CMK (cell line): ENCODE results near the gene RNF40.

Source experiments
- DNase-seq: peaks from one replicate; pipeline ENCODE4 v3.0.0-alpha.2; 2010; ENCODE audit warnings: low read depth

The RNF40 gene

DNA sequence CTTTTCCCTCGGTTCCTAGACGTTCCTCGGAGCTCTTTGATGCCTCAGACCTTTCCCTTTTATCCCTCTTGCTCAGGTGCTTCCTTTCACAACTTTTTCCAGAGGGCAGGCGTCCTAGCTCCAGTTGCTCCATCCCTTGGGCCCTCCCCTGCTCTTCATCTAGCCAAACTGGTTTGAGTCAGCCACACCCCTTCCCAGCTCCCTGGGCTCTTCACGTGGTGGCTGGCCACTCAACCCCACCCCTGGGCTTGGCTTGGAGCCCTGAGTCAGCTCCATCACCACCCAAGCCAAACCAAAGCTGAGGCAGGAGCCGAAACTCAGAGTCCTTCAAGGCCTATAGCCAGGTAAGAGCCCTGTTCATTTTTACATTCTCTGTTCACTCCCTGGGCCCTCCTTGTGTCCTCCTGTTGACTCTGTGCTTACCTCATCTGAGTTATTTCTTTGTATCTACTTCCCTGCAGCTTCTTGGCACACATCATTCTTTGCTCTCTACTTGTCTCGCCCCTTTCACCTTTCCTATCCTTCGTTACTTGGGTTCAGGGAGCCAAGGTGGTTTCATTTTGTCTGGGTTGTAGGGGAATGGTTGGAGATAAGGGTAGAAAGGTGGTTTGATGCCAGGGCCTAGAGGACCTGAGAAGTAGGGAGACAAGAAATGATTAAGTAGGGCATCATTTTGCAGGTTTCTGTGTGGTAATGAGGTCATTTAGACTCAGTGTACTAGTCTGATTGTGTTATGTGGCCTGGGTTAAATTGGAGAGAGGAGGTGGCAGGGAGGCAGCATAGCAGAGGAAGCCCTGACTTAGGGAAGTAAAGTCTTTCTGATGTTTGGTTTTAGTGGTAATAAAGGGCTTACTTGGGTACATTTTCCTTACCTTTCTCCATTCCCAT lies 21.5 kb upstream of the RNF40 start:
- no peak for DNase-seq

DNA sequence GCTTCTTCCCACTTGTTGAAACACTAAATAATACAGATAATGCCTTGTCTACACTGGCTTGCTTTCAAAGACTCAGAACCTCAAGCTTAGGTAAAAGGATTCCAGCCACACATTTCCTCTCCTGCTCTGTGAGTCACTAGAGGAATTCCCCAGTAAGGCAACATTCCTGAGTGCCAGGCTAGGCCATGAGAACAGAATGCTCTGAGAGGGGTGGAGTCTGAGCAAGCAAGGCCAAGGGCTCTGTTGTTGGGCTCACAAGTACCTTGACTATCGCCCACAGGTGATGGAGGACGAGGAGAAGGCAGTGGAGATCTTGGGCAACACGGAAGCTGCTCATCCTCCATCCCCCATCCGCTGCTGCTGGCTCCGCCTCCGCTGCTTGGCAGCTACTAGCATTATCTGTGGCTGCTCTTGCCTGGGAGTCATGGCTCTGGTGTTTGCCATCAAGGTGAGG lies 20.6 kb upstream of the RNF40 start:
- no peak for DNase-seq

DNA sequence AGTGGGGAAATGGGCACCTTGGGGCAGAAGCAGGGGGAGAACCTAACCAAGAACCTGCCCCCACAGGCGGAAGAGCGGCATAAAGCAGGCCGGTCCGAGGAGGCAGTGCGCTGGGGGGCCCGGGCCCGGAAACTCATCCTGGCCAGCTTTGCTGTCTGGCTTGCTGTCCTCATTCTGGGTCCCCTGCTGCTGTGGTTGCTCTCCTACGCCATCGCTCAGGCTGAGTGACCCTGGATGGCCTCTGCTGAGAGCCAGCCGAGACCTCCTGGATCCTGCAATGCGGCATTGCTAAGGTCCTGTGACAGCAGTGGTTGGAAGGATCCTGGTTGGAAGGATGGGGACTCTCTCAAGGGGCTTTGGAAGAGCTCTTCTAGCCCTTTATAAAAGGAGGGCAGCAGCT lies 18.4 kb upstream of the RNF40 start:
- no peak for DNase-seq

DNA sequence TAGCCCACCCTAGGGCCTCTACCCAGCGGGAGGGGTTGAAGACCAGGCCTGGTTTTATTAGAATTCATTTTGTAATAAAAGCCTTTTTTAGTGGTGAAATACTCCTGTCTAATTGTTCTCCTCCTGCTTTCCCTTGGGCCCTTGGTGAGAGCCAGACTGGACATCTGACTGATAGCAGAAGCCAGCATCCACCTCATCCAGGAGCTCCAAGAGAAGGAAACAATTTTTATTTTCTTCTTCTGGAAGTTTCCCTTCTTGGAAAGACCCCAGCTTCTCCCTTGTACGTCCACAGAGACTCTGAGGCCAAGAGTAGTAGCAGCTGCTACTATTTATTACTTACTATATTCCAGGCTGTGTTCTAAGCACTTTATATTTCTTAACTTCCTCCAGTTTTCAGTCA lies 17.9 kb upstream of the RNF40 start:
- no peak for DNase-seq

DNA sequence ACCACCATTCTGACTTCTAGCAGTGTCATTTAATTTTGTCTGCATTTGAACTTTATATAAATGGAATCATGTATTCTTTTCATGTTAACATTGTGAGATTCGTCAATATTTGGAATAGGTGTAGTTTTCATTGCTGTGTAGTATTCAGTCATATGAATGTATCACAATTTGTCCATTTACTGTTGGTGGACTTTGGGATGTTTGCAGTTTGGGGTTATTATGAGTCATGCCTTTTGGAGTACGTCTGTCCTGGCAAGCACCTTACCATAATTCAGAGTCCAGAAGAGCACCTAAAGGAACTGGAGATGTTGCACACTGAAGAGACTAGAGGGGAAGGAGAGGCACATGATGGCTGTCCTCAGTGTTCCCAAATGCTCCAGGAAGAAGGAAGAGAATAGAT lies 17.0 kb upstream of the RNF40 start:
- DNase-seq, result no peak

DNA sequence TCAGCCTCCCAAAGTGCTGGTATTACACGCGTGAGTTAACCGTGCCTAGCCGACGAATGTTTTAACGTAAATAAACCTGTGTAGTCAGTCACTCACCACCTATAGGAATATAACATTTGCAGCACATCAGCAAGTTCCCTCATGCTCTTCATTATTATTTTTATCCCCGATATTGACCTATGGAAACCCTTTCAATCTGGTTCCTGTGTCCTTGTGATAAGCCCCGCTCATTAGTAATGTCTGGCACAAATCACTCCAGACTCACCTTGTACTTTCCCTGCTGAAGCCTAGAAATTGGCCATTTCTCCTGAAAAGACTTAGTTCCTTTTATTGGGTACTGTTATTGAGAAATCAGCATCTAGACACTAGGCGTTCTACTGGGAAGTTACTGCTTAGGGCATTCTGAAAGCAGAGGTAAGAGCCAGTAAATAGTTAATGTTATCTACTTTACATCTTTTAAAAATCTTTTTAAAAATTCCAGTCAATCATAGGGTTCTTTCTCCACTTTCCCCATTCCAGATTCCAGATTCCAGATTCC lies 15.4 kb upstream of the RNF40 start:
- no peak for DNase-seq

DNA sequence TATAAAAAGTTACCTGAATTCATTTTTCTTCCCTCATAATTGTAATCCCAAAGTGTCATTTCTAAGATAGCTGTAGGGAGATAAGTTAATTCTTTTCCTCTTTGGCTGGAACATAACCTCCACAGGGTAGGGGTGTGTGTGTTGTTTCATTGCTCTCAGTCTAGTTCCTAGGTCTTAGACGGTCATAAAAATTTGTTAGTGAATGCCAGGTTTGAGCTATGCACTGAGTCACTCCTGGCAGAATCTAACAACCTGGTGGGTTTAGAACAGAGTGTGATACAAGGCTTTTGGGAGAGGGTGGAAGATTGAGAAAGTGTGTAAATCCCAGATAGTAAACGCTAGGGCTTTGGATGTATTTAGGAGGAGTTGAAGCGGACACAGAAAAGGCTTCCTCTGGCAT lies 14.8 kb upstream of the RNF40 start:
- no peak for DNase-seq

DNA sequence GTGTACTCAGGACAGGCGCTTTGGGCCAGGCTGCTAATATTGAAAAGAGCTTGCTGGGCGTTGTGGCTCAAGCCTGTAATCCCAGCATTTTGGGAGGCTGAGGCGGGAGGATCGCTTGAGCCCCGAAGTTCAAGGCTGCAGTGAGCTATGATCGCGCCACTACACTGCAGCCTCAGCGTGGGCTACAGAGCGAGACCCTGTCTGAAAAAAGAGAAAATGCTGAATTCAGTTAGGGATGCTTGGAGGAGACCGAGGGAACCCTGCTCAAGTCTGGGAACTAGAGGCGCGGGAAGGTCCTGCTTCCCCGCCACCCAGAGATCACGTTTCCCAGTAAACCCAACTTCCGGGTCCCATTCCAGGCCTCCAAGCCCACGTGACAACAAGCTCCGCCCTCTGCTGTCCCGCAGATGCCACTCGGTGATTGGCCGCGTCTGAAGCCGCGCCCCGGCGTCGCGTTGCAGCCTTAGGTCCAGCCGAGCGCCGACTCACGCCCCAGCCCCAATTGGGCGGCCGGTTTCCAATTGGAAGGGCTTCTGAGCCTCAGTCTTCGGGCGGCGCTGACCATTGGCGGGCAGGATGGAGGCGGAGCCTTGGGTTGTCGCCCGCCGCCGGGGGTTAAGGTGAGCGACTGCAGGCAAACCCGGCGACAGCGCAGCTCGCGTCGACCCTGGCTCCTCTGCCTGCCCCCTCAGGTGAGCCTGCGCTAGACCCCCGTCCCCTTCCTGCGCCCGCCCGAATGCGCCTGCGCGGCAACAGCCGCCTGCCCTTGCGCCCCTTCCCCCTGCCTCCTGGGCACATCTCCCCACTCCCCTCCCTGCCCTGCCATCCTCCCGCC lies 14.1 kb upstream of the RNF40 start, which contains the start of gene PHKG2:
Gene PHKG2, plus strand, starts transcription at position 627 of the 835 bp plus-strand sequence. CDS start 396 bp downstream, outside the sequence.
- peak; percentile 99 for DNase-seq

DNA sequence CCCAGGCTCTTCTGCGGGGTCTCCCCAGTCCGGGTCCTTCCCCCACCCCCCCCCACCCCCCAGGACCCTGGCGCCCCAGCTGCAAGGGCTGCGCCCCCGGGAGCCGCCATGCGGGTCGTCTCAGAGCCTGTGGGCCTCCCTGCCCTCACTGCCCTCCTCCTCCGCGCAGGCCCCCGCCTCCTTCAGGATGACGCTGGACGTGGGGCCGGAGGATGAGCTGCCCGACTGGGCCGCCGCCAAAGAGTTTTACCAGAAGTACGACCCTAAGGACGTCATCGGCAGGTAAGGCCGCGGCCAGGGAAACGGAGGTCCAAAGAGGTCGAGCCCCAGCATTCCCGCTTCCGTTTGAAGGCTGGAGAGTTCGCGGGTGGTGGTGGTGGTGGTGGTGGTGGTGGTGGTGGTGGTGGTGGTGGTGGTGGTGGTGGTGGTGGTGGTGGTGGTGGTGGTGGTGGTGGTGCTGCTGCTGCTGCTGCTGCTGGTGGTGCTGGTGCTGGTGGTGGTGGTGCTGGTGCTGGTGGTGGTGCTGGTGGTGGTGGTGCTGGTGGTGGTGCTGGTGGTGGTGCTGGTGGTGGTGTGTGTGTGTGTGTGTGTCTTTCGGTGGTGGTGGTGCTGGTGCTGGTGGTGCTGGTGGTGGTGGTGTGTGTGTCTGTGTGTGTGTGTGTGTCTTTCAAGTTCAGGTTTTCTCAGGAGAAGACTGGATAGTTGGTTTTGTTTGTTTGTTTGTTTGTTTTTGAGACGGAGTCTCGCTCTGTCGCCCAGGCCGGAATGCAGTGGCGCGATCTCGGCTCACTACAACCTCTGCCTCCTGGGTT lies 13.3 kb upstream of the RNF40 start:
- DNase-seq, result peak; percentile 40

DNA sequence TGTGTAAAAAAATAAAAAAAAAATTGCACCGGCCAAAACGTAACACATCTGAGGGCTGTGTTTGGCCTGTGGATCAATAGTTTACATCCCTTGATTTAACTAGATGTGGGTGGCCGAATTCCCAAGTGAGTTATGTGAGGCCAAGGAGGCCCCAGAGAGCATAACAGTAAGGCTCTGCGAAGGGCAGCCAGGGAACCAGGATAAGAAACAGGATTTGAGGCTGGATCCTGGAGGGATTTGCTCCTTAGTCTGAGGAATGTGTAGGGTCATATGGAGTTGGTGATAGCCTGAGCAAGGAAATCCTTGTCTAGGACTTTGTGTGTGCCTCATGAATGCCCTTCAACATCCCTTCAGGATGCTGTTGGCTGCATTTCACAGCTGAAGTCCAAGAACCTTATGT lies 11.9 kb upstream of the RNF40 start:
- DNase-seq, result no peak

DNA sequence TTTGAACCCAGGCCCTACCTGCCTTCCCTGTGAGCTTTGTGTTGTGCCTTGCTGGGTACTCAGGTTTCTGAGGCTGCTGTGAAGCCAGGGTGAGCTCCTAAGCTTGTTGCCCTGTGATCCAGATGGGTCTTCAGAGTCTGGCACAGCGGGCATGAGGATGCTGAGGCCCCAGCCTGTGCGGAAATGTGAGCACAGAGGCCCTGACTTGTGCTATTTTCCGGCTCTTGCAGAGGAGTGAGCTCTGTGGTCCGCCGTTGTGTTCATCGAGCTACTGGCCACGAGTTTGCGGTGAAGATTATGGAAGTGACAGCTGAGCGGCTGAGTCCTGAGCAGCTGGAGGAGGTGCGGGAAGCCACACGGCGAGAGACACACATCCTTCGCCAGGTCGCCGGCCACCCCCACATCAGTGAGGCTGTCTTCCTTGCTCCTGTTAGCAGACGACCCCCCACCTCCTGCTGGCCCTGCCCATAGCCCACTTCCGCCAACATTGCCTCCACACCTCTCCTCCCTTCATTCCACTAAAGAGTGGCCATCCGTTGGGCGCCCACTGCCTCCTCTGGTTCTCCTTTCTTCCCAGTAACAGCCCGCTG lies 11.2 kb upstream of the RNF40 start:
- DNase-seq, result no peak

DNA sequence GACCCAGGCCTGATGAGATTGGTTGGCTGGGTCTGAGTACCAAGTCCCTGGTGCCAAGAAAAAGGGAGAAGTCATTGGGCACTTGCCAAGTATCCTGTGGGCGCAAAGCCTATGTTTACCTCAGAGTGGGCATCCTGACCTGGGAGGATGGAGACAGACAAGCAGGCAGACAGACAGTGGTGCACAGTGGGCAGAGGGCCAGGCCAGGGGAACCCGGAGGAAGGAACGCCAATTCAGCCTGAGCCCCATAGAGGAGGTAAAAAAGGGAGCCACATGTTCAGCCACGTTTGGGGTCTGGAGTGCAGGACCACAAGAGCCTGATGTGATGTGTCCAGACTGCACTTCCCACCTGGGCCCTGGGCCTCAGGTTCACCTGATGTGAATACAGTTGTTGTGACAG lies 8.5 kb upstream of the RNF40 start:
- no peak for DNase-seq

DNA sequence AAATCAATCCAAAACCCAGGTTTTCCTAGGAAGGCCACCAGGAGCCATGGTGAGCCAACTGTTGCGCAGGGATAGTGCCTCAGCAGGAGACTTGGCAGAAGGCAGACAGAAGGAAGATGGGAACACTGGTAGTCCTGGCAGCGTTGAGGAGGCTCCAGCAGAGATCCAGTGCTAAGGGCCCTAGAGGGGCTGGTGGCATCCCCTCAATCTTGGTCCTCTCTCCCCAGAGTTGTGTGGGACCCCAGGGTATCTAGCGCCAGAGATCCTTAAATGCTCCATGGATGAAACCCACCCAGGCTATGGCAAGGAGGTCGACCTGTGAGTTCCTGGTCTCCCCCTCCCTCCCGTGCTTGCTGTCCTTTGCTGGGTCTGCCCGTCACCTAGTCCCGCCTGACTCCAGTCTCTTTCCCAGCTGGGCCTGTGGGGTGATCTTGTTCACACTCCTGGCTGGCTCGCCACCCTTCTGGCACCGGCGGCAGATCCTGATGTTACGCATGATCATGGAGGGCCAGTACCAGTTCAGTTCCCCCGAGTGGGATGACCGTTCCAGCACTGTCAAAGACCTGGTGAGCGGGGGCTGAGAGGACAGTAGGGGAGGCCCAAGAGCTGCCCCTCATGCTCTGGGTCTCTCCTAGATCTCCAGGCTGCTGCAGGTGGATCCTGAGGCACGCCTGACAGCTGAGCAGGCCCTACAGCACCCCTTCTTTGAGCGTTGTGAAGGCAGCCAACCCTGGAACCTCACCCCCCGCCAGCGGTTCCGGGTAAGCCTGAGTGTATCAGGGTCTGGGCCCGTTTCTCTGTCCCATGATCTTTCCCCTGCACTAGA lies 6.0 kb upstream of the RNF40 start:
- no peak for DNase-seq

DNA sequence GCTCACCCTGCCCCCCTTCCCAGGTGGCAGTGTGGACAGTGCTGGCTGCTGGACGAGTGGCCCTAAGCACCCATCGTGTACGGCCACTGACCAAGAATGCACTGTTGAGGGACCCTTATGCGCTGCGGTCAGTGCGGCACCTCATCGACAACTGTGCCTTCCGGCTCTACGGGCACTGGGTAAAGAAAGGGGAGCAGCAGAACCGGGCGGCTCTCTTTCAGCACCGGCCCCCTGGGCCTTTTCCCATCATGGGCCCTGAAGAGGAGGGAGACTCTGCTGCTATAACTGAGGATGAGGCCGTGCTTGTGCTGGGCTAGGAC lies 5.4 kb upstream of the RNF40 start:
- no peak for DNase-seq

DNA sequence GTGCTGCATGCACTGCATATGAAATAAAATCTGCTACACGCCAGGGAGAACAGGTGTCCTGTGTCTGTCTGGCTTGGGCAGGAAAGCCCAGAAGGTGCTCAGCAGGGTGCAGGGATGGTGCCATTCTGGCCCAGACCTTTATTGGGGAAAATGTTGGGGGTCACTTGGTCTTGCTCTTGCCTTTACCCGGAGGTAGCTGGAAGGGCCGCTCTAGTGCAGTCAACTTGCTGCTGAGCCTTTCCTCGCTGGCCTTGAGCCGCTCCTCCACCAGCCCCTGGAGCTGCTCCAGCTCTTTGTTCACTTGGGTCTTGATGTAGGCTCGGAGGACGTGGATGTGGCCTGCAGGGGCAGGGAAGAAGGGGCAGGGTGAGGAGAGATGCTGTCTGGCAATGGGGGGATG lies 4.8 kb upstream of the RNF40 start:
- DNase-seq, result no peak

DNA sequence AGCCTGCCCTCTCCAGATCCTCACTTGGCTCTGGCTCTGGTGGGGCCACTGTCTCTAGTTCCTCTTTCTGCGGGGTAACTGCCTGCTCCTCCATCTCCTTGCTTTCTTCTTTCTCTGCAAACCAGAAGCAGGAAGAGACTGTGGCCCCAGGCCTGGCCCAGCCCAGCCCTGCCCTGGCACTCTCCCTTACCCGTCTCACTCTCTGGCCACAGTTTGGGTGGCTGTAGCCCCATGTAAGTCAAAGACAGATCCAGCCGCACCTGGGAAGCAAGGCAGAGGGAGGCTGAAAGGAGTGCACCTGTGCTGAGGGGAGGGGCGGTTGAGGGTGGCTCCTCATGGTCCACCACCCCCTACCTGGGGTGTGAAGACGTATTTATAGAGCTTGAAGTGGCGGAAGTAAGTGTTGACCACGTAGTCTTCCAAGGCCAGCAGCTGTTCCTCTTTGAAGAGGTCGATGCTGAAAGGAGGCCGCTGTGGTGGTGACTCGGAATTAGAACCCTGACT lies 3.1 kb upstream of the RNF40 start:
- peak; percentile 29 for DNase-seq

DNA sequence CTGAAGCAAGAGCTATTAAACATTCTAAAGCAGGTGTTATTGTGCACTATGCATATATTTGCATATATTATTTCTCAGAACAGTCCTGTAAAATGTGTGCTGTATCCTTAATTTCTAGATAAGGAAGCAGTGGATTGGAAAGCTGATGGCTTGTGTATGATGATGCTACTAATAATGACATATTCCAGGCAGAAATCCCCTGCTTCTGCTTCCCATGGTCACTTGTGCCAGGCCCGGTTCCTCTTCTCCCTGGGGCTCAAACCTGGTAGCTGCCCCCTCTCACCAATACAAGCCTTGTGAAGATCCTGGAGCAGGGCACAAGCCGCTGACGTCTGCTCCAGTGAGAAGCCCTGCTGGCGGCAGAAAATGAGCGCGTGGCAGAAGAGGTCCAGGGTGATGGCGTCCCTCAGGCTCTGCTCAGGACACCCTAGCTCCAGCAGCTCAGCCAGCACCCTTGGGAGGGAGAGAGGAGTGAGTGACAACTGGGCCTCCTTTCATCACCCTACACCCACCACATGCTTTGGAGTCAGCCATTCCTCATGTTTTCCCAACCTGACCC lies 2.0 kb upstream of the RNF40 start:
- DNase-seq, result no peak

DNA sequence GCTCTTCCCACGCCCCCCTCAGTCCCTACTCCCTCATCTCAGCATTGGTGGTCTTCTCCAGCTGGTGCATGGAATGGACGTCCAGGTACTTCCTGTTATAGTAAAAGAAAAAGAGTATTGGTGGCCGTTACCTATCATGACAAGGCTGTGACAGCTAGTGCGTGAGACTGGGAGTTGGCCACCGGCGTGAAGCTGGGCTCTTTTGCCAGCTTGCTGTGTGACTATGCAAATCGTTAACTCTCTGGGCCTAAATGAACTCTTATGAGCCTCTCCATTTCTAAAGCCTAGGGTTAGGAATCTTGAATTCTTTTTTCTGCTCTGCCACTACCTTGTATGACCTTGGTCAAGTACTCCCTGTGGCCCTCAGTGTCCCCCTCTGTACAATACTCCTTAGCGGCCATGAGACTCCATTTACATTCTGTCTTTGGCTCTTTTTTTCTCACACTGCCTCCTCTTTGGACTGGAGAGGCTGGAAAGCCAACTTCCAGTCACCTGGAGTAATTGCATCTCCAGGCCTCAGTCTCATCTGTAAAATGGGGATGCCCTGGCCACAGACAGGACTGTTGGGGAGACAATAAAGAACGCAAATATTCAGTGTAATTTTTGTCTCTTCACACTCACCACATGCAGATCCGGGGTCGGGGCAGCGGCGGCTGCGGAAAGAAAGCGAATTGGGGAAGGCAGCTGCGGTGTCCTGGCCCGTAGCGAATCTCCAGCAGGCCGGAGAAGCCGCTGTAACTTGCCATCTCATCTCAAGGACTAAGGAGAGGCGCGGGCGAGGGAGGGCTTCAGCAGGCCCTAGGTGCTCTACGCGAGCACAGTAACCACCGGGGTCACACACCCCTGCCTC lies 1.3 kb upstream of the RNF40 start:
- DNase-seq, result no peak

DNA sequence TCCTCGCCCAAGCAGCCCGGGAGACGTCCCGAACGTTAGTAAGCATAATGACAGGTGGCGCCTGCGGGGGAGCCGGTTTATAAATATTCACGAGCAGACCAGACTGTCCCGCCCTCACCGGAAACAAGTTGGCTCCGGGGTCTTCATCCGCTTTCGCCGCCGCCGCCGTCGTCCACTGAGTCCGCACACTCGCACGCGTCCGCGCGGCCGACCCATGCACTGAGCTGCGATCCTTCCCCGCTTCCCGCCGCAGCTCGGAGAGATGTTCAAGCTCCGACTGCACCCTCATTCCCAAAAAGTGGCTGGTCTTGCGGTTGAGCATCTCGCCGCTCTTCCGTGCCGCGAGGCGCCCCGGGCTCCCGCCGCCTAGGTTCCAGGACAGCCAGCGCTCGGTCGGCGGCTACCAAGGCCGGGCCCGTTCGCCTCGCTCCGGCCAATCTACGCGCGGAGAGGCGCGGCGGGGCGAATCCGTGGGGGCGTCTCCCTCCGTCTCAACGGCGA lies 645 bp upstream of the RNF40 start:
- DNase-seq, result peak; percentile 36
